HepG2 (cell line): ENCODE measurements around the gene DMXL1. TPM values are rescaled to one million over a fixed set of nuclear protein-coding genes. Genes with fewer than 3 reads are reported as not detected.
A peak's percentile ranks its signal among the peaks of the same experiment; 100 is the strongest.

ENCODE experiments used
- MBD4 ChIP-seq: IDR thresholded peaks from 2 replicates; pipeline ENCODE4 v1.6.1; 2012; ENCODE audit warnings: low read length, inconsistent platforms, borderline replicate concordance
- MTF2 ChIP-seq: sonication (generic); formaldehyde crosslinking; IDR thresholded peaks from 2 replicates; pipeline ENCODE4 v1.5.0; 2020; ENCODE audit warnings: missing genetic modification reagents, borderline replicate concordance
- NR2F1 ChIP-seq, 2 experiments: fragments of 450-650 bp in 1 of 2; formaldehyde crosslinking in 1 of 2; IDR thresholded peaks; 2 replicates each; pipeline versions ENCODE4 v1.5.0 to v1.6.1; 2016 to 2020; ENCODE audit warnings: mild to moderate bottlenecking in 1 of 2, missing compliant biosample characterization in 1 of 2, missing genetic modification reagents in 1 of 2, moderate library complexity in 1 of 2
- PAX8 ChIP-seq: sonication (generic); formaldehyde crosslinking; IDR thresholded peaks from 2 replicates; pipeline ENCODE4 v1.8.0; 2022; ENCODE audit warnings: mild to moderate bottlenecking, missing genetic modification reagents, borderline replicate concordance
- RFXAP ChIP-seq: sonication (generic); formaldehyde crosslinking; IDR thresholded peaks from 2 replicates; pipeline ENCODE4 v1.4.0; 2020; ENCODE audit warnings: missing genetic modification reagents, borderline replicate concordance
- SNAI1 ChIP-seq: sonication (generic); formaldehyde crosslinking; IDR thresholded peaks from 2 replicates; pipeline ENCODE4 v1.5.0; 2020; ENCODE audit warnings: mild to moderate bottlenecking, missing genetic modification reagents, borderline replicate concordance
- SRY ChIP-seq: sonication (generic); formaldehyde crosslinking; IDR thresholded peaks from 2 replicates; pipeline ENCODE4 v1.8.0; 2022; ENCODE audit warnings: mild to moderate bottlenecking, missing genetic modification reagents
- ZFP82 ChIP-seq: sonication (generic); formaldehyde crosslinking; IDR thresholded peaks from 2 replicates; pipeline ENCODE4 v1.5.1; 2020; ENCODE audit warnings: mild to moderate bottlenecking, missing genetic modification reagents, borderline replicate concordance
- ZNF282 ChIP-seq: fragments of 450-650 bp; IDR thresholded peaks from 2 replicates; pipeline ENCODE4 v1.6.1; 2018; ENCODE audit not compliant: partially characterized antibody
- ZNF354B ChIP-seq: sonication (generic); formaldehyde crosslinking; IDR thresholded peaks from 2 replicates; pipeline ENCODE4 v1.8.0; 2022; ENCODE audit warnings: mild to moderate bottlenecking, missing genetic modification reagents
- ZNF432 ChIP-seq: sonication (generic); formaldehyde crosslinking; IDR thresholded peaks from 2 replicates; pipeline ENCODE4 v1.5.0; 2020; ENCODE audit warnings: missing genetic modification reagents, mild to moderate bottlenecking, borderline replicate concordance
- ZNF484 ChIP-seq: sonication (generic); formaldehyde crosslinking; IDR thresholded peaks from 2 replicates; pipeline ENCODE4 v1.5.1; 2020; ENCODE audit warnings: mild to moderate bottlenecking, low read depth, missing genetic modification reagents, borderline replicate concordance
- ZNF501 ChIP-seq: sonication (generic); formaldehyde crosslinking; IDR thresholded peaks from 2 replicates; pipeline ENCODE4 v1.5.1; 2020; ENCODE audit warnings: mild to moderate bottlenecking, moderate library complexity, missing genetic modification reagents
- polyA plus RNA-seq, 8 experiments: library from polyadenylated mRNA; depleted of rRNA in 3 of 8; stranded (reverse) in 7 of 8; unstranded in 1 of 8; fragments of >200 nt; fragmentation: Illumina TruSeq in 4 of 8; extraction: Trizol in 4 of 8; gene quantifications; 2 replicates each; pipeline versions ENCODE4 v1.2.1 to v1.2.3, GENCODE V29; 2011 to 2016; ENCODE audit warnings: low read depth in 4 of 8, missing spikeins in 1 of 8, mixed read lengths in 1 of 8; ENCODE audit not compliant: insufficient read depth in 1 of 8
- total RNA-seq, 5 experiments: library from RNA; depleted of rRNA; stranded (reverse); fragments of >200 nt; fragmentation: Illumina TruSeq; extraction: Trizol; gene quantifications; 2 replicates each; pipeline ENCODE4 v1.2.3, GENCODE V29; 2016; ENCODE audit warnings: low read depth in 1 of 5
- TF ChIP-seq, protein P1 (sequence below): IDR thresholded peaks from 2 replicates; pipeline ENCODE4 v1.6.1; 2012; ENCODE audit warnings: low read depth, low read length, improper control_type of control experiment
- TF ChIP-seq, protein P2 (sequence below), 2 experiments: sonication (generic) in 1 of 2; formaldehyde crosslinking in 1 of 2; IDR thresholded peaks; 2 replicates each; pipeline versions ENCODE4 v1.6.1 to v1.9.0; 2014 to 2022; ENCODE audit warnings: antibody characterized with exemption in 1 of 2, borderline replicate concordance in 1 of 2, inconsistent platforms in 1 of 2, low read depth in 1 of 2, missing genetic modification reagents in 1 of 2
- TF ChIP-seq, protein P3 (sequence below): sonication (generic); formaldehyde crosslinking; IDR thresholded peaks from 2 replicates; pipeline ENCODE4 v1.5.0; 2020; ENCODE audit warnings: missing genetic modification reagents, mild to moderate bottlenecking, borderline replicate concordance
- TF ChIP-seq, protein P4 (sequence below): sonication (generic); formaldehyde crosslinking; IDR thresholded peaks from 2 replicates; pipeline ENCODE4 v1.9.0; 2022; ENCODE audit warnings: missing genetic modification reagents, mild to moderate bottlenecking, borderline replicate concordance

The DMXL1 gene
- total and polyA plus RNA-seq, 2 of the 13 experiments (the other 11 are each of a cell fraction or from before 2014, with no cell fraction given), result 6.9 to 18.6 TPM

DNA sequence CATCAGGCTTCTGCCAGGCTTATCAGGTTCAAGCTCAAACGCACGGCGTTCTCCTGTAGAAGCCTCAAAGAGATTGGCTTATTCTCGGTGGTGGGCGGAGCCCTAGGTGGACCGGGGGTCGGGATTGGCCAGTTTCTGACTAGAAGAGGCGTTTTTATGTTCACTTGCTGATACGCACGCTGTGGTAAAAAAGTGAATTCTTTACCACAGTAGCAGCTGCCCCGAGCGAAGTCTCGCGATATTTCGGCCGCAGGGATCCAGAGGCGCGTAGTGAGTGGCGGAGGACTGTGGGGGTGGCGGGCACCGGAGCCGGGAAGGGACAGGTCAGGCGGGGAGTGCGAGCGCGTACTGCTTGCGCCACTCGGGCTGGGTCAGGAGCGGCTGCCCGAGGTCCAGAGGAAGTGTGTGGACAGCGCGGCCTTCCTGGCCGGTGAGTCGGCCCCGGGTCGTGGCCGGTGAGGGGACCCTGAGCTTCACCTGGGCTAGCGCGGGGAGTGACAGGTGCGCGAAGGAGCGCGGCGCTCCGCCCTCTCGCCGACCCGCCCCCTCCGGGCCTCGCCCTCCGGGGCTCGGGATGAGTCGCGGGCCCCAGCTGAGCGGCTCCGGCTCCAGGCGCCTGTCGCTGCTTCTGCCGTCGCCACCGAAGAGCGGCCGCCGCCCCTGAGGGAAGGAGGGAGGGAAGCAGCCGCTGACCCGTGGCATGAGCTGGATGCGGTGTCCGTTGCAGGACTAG, at the start of gene DMXL1 (continued):
- TF ChIP-seq ZNF282 (no peak), PAX8 (CRISPR knock-in tag) (0 out of 2 replicates have a peak, but pooled peaks have one; percentile 40), MTF2 (CRISPR knock-in tag) (no peak), SNAI1 (no peak), NR2F1 (CRISPR knock-in tag; IDR thresholded peaks at IDR 0.05) (0 out of 4 replicates have a peak, but pooled peaks of 1 of the 2 experiments have one; percentile 8), ZNF501 (CRISPR knock-in tag) (peak; percentile 98), MBD4 (no peak), ZFP82 (CRISPR knock-in tag) (peak; percentile 93), ZNF432 (no peak), ZNF484 (no peak), SRY (peak; percentile 95), ZNF354B (CRISPR knock-in tag) (no peak), RFXAP (no peak; the same call in 1 of the 2 replicates)
- TF ChIP-seq, protein P1, sequence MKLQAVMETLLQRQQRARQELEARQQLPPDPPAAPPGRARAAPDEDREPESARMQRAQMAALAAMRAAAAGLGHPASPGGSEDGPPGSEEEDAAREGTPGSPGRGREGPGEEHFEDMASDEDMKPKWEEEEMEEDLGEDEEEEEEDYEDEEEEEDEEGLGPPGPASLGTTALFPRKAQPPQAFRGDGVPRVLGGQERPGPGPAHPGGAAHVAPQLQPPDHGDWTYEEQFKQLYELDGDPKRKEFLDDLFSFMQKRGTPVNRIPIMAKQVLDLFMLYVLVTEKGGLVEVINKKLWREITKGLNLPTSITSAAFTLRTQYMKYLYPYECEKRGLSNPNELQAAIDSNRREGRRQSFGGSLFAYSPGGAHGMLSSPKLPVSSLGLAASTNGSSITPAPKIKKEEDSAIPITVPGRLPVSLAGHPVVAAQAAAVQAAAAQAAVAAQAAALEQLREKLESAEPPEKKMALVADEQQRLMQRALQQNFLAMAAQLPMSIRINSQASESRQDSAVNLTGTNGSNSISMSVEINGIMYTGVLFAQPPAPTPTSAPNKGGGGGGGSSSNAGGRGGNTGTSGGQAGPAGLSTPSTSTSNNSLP, result 0 out of 2 replicates have a peak, but pooled peaks have one; percentile 26
- TF ChIP-seq, protein P2, sequence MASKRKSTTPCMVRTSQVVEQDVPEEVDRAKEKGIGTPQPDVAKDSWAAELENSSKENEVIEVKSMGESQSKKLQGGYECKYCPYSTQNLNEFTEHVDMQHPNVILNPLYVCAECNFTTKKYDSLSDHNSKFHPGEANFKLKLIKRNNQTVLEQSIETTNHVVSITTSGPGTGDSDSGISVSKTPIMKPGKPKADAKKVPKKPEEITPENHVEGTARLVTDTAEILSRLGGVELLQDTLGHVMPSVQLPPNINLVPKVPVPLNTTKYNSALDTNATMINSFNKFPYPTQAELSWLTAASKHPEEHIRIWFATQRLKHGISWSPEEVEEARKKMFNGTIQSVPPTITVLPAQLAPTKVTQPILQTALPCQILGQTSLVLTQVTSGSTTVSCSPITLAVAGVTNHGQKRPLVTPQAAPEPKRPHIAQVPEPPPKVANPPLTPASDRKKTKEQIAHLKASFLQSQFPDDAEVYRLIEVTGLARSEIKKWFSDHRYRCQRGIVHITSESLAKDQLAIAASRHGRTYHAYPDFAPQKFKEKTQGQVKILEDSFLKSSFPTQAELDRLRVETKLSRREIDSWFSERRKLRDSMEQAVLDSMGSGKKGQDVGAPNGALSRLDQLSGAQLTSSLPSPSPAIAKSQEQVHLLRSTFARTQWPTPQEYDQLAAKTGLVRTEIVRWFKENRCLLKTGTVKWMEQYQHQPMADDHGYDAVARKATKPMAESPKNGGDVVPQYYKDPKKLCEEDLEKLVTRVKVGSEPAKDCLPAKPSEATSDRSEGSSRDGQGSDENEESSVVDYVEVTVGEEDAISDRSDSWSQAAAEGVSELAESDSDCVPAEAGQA (IDR thresholded peaks at IDR 0.05; ENCODE audit: low read depth), result peak; percentile 63; the same call in 1 of the 2 replicates
- TF ChIP-seq, protein P2 (CRISPR knock-in tag; IDR thresholded peaks at IDR 0.05; ENCODE audit: borderline replicate concordance), result no peak
- TF ChIP-seq, protein P3, sequence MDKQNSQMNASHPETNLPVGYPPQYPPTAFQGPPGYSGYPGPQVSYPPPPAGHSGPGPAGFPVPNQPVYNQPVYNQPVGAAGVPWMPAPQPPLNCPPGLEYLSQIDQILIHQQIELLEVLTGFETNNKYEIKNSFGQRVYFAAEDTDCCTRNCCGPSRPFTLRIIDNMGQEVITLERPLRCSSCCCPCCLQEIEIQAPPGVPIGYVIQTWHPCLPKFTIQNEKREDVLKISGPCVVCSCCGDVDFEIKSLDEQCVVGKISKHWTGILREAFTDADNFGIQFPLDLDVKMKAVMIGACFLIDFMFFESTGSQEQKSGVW (CRISPR knock-in tag), result no peak
- TF ChIP-seq, protein P4, sequence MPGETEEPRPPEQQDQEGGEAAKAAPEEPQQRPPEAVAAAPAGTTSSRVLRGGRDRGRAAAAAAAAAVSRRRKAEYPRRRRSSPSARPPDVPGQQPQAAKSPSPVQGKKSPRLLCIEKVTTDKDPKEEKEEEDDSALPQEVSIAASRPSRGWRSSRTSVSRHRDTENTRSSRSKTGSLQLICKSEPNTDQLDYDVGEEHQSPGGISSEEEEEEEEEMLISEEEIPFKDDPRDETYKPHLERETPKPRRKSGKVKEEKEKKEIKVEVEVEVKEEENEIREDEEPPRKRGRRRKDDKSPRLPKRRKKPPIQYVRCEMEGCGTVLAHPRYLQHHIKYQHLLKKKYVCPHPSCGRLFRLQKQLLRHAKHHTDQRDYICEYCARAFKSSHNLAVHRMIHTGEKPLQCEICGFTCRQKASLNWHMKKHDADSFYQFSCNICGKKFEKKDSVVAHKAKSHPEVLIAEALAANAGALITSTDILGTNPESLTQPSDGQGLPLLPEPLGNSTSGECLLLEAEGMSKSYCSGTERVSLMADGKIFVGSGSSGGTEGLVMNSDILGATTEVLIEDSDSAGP (CRISPR knock-in tag), result peak; percentile 88; the same call in 1 of the 2 replicates
